AG09309 (cell line): Measurements from ENCODE around the gene INPP5J.
A peak's percentile ranks its signal among the peaks of the same experiment; 100 is the strongest.

Experiments
- DNase-seq: peaks from one replicate; pipeline ENCODE4 v3.0.0-alpha.2; 2010; ENCODE audit warnings: low read depth
- H3K4me3 ChIP-seq: 2 replicates; pipeline ENCODE4 v1.5.1; 2011; ENCODE audit warnings: mild to moderate bottlenecking, low read depth, low read length, moderate library complexity; ENCODE audit not compliant: control insufficient read depth
- CTCF ChIP-seq: IDR thresholded peaks from 2 replicates; pipeline ENCODE4 v1.5.1; 2011; ENCODE audit warnings: mild to moderate bottlenecking, low read depth, low read length, inconsistent platforms; ENCODE audit not compliant: insufficient read depth, control insufficient read depth; ENCODE audit errors: missing control alignments

Gene INPP5J

GRCh38 chr22:31148953-31149627, 26.3 kb downstream of the INPP5J start:
- H3K4me3 ChIP-seq: no peak overlapping the region
- DNase-seq: peak; percentile 37
- TF ChIP-seq CTCF: peak; percentile 98

GRCh38 chr22:31150615-31151014, 27.8 kb downstream of the INPP5J start:
- DNase-seq: no peak
- peak; percentile 45 for TF ChIP-seq CTCF
- H3K4me3 ChIP-seq: no peak overlapping the region

- no peak overlapping the region for H3K4me3 ChIP-seq
- no peak for TF ChIP-seq CTCF
- DNase-seq: no peak
Measured at GRCh38 chr22:31151872-31152271, 29.1 kb downstream of the INPP5J start.

GRCh38 chr22:31153357-31153756, 30.6 kb downstream of the INPP5J start:
- no peak for TF ChIP-seq CTCF
- no peak for DNase-seq
- no peak overlapping the region for H3K4me3 ChIP-seq

- no peak overlapping the region for H3K4me3 ChIP-seq
- DNase-seq: no peak
- no peak for TF ChIP-seq CTCF
Measured at GRCh38 chr22:31154975-31155374, 32.2 kb downstream of the INPP5J start.

GRCh38 chr22:31155422-31155821, 32.7 kb downstream of the INPP5J start:
- TF ChIP-seq CTCF: no peak
- DNase-seq: no peak
- H3K4me3 ChIP-seq: no peak overlapping the region
